CD4-positive, alpha-beta T cell treated with Interleukin-17A for 1 hour (primary cell): ENCODE results near the gene IGFBP3.

Experiments used
- DNase-seq: peaks from one replicate; pipeline ENCODE4 v3.0.0-alpha.2; 2020

Gene IGFBP3

GRCh38 chr7:45867471-45867870 lies 53.6 kb downstream of the IGFBP3 start:
- DNase-seq = no peak

- DNase-seq = no peak
Observed at GRCh38 chr7:45865594-45866410, 55.3 kb downstream of the IGFBP3 start.

GRCh38 chr7:45863715-45864114 lies 57.4 kb downstream of the IGFBP3 start:
- DNase-seq = no peak
